Stimulated activated CD4-positive, alpha-beta T cell treated with anti-CD3 and anti-CD28 coated beads, Interleukin-1b, Interleukin-23, amount 100 ng/mL, for 24 hours (primary cell): Measurements from ENCODE around the gene MRPL38.
A peak's percentile ranks its signal among the peaks of the same experiment; 100 is the strongest.
"Not testable (repeated sequence)": the region's sequence is repeated elsewhere in the genome, so short reads cannot be mapped to it uniquely, and the experiment has no call there.

Experiments used
- DNase-seq, 4 experiments: peaks; one replicate each; pipeline ENCODE4 v3.0.0-alpha.2; 2020; ENCODE audit warnings: low read depth in 4 of 4, low spot score in 1 of 4

MRPL38 gene

DNA sequence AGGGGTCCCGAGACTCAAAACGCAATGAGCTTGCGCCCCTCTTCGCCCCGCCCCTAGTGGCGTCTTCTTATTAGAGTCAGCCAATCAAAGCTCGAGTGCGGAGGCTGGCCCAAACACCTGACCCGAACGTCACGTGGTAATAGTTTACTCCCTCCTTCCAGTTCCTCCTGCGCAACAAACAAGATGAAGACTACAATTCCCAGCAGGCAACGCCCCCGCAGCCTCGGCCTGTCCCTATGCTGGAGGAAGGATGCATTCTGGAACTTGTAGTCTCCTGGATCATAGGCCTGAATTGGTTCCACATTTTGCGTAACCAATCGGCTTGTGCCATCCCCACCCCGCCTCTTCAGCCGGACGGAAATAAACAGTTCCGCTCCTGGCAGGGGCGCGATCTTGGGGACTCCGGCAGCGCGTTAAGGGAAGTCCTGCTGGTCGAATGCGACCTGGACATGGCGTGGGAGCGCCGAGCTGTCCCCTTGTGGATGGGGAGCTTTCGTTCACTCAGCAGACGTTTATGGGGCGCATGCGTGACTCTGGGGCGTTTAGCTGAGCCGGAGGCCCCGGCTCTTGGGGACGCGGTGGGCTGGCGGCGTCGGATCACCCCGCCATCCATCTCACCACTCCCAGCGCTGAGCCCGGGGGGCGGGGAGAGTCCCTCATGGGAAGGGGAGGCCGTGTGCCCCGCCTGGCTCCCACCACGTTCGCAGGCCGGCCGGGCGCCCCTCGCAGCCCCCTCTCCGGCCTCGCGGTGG is 49.2 kb downstream of the MRPL38 start, which contains the start of gene WBP2:
Gene WBP2, minus strand, starts transcription at position 26 of the 752 bp plus-strand sequence. CDS start 38 bp downstream, outside the sequence.
- peak; percentile 87 to 98 (median 96) for DNase-seq

DNA sequence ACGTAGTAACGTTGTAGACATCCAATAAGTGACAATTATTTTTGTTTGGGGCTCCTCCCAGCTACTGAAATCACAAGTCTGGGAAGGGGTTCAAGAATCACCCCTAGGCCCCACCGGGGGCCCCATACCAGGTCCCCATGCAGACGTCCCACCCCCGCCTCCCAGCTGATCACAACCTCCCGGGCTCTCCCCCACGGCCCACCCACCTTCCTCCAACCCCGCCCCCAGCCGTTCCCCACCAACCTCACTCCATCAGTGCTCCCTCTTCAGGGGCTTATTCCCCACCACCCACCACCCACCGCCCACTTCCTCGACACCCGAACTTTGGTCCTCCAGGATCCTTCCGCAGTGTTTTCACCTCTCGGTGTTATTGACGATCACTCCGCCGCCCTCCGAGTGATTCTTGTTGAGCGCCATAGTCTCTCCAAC is 49.8 kb downstream of the MRPL38 start:
- DNase-seq = no peak

DNA sequence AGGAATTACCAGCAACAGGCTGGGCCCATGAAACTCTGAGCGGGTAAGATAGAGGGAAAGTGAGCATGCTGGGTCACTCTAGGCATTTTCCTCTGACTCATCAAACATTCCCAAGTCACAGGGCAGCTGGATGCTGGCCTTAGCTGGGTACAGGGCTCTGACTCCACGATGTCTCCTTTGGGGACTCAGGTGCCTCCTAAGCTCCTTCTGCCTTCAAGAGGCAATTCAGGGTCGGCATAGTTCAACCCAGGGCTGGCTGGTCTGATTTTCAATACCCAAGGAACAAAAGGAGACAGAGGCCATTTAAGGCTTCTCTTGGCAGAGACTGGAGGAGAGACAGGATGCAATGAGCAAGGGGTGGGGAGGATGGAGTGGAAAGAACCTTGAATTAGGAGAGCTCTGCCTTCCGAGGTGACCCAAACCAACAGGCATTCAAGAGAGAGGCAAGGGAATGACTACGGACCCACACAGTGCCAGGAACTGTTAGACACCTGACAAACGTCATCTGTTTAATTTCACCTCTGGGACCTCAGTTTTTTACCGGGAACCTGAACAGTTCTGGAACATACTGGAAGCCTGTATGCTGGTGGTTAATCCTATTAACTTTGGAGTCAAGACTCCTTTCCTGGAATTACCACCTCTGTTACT is 50.5 kb downstream of the MRPL38 start:
- DNase-seq = no peak

DNA sequence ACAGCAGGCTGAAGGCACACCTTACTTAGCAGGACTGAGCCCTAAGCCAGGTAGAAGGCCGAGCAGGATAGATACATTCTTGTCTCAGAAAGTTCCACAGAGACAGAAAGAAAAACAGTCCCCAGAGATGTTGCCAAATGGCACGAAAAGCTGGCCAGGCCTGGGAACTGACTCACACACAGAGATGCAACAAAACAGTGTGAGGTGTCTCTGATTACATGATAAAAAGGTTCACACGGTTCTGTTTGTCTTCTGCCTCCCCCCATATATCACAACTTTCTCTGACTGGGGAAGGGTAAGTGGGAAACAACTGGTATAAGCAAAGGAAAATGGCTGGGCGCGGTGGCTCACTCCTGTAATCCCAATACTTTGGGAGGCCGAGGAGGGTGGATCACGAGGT is 51.3 kb downstream of the MRPL38 start:
- DNase-seq = no peak

DNA sequence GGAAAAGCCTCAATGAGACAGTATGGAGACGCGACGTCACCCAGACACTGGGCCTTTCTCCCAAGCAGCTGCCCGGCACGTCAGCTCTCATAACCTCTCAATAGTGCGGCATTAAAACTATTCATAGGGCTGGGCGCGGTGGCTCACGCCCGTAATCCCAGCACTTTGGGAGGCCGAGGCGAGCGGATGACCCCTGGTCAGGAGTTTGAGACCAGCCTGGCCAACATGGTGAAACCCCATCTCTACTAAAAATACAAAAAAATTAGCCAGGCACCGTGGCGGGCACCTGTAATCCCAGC is 53.0 kb downstream of the MRPL38 start:
- not testable (repeated sequence) for DNase-seq

DNA sequence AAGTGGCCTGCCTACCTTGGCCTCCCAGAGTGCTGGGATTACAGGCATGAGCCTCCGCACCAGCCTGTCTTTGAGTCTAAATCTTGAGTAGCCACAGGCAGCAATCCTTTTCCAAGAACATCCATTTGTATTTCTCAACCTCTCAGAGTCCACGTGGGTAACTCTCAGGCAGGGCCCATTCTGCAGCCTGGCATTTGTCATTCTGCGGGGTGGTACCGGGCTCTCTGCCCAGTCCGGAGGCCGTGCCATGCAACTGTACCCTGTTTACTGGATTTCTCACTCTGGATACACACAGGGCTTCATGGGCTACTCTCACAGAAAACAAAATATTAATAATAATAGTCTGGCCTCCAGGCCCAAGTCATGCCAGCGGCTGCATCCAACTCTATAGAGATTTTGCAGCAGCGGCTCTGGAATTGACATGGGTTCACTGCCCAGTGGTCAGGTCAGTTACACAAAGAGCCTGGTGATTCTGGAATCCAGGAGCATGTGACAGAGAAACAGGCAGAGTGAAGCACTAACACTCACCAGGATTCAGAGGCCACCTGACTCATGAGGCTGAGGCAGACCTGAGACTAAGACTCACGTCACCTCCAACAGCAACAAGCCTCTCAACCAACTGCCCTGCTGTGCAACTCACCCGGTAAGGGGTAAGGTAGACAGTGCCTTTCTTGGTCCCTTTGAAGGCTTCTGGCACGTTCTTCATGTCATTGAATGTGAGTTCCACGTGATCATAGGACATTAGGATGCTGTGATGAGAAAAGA is 53.6 kb downstream of the MRPL38 start:
- DNase-seq = no peak

DNA sequence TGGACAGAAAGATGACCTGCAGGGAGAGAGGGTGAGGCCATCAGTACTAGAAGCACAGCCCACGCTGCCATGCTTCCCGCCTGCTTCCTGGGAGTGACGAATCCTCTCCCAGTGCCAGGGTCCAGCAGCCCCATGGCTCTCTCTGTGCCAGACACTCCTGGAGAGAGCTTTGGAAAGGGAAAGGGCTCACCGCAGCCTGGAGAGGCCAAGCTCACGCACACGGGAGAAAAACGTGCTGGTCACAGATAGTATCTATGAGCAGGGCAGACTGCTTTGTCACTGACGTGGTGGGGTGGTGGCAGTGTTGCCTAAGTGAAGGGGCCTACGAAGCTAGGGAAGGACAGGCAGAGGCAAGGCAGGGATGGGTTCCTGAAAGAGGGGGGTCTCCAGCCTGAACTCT is 55.0 kb downstream of the MRPL38 start:
- DNase-seq = no peak

DNA sequence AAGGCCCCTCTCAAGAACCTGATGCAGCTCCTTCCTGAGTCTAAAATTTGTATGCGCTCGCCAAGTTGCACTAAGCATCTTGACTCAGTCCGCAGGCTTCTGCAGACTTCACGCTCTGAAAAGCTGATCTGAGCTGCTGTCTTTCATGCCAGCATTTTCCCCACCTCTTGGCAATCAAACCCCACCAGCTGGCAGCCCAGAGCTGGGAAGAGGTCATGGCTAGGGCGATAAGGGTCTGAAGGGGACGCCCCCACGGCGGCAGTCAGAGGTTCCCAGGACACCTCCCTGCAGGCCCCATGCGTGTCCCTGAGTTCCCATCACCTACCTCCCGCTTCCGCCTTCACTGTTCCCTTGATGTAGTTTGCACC is 55.4 kb downstream of the MRPL38 start:
- DNase-seq = no peak
